Fibroblast of lung (primary cell): ENCODE measurements around the gene MBD1.

Source experiments
- CTCF ChIP-seq, 2 donors: IDR thresholded peaks in 1 of 2; conservative IDR thresholded peaks in 1 of 2; 1 replicate in 1 of 2; 2 replicates in 1 of 2; pipeline ENCODE4 v1.5.1; 2011 to 2012; ENCODE audit warnings: low read length in 2 of 2, control low read depth in 1 of 2, inconsistent platforms in 1 of 2, low read depth in 1 of 2, mild to moderate bottlenecking in 1 of 2
- EZH2 ChIP-seq: IDR thresholded peaks from 2 replicates; pipeline ENCODE4 v1.5.1; 2012; ENCODE audit warnings: low read length, control low read depth, mild to moderate bottlenecking; ENCODE audit errors: missing control alignments

GRCh38 chr18:50297621-50298442 is 16.5 kb upstream of the MBD1 start:
- TF ChIP-seq CTCF (conservative IDR thresholded peaks at IDR 0.05 in 1 of 2, IDR thresholded peaks at IDR 0.05 in 1 of 2; ENCODE audit: low read depth in 1 of 2, low read length in 2 of 2) (no peak), EZH2 (peak; percentile 23)
